NOMO-1 treated with dmso at 0.1 percent for 144 hours (cell line): ENCODE data around the gene ASIC1.
"Not testable (repeated sequence)": the region's sequence is repeated elsewhere in the genome, so short reads cannot be mapped to it uniquely, and the experiment has no call there.

Source experiments
- DNase-seq: peaks from one replicate; lab custom pipeline; 2025; ENCODE audit not compliant: unreplicated experiment; lab: John Stamatoyannopoulos, UW

ASIC1 gene

DNA sequence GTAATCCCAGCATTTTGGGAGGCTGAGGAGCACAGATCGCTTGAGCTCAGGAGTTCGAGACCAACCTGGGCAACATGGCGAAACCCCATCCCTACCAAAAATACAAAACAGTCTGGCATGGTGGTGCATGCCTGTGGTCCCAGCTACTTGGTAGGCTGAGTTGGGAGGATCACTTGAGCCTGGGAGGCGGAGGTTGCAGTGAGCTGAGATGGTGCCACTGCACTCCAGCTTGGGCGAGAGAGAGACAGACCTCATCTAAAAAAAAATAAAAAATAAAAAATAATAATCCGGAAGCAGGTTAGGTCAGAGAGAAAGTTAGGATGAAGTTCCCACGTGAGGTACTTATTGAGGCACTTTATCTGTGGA lies 27.0 kb downstream of the ASIC1 start:
- not testable (repeated sequence) for DNase-seq

DNA sequence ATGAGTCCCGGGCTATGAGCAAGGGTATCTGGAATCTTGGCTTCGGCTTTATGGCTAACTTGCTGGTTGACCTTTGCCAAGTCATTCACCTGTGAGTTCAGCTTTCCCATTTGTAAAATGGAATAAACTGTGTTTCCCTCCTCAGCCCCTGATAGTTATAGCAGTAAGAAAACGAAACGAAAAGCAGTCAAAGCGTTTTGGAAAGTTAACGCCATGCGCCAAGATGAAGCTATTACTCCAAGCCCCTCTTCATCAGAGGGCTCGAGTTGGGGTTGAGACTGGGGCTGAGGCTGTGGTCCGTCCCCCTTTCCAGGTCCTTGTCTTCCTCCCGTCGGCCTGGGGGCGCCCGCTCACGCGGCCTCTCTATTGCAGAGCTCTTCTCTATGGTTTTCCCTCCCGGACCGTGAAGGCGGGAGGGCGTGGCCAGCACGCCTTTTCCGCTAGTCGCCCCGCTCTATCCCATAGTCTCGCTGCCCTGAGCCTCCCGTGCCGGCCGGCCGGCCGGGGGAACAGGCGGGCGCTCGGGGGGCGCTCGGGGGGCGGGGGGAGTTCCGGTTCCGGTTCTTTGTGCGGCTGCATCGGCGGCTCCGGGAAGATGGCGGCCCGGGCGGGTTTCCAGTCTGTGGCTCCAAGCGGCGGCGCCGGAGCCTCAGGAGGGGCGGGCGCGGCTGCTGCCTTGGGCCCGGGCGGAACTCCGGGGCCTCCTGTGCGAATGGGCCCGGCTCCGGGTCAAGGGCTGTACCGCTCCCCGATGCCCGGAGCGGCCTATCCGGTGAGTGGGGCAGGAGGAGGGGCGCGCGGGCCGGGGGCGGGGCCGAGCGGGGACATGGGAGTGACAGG lies 27.6 kb downstream of the ASIC1 start, which contains the start of gene SMARCD1:
Gene SMARCD1 (plus strand): TSS at position 568 of the 840 bp plus-strand sequence. CDS start 28 bp downstream, at position 596.
- DNase-seq: peak; percentile 89

DNA sequence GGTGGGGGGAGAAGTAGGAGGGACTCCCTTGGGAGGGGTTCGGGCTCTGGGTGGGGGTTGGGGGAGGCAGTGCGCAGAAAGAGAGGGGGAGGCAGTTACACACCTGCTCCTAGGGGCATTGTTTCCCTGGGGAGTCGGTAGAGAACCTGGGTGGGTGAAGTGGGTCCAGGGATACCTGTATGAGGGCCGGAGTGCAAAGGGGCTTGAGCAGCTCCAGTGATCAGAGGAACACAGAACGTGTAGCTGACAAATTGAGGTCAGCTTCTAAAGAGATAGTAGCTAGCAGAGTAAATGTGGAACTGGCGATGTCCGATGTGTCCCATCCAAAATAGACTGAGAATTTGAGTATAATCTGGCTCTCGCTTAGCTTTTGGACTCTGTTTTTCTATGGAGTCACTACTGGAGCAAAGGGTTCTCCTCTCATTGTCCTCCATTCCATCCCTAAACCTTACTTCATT lies 28.2 kb downstream of the ASIC1 start:
- no peak for DNase-seq

DNA sequence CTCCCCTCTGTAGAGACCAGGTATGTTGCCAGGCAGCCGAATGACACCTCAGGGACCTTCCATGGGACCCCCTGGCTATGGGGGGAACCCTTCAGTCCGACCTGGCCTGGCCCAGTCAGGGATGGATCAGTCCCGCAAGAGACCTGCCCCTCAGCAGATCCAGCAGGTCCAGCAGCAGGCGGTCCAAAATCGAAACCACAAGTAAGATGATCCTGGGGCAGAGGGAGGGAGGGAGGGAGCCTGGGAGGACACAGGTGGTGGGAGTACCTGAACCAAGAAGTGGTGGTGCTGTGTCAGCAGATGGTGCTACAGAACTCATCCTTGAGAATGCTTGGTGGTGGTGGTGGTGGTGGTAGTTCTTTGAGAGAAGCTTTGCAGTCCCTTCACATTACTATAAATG lies 28.8 kb downstream of the ASIC1 start:
- no peak for DNase-seq

DNA sequence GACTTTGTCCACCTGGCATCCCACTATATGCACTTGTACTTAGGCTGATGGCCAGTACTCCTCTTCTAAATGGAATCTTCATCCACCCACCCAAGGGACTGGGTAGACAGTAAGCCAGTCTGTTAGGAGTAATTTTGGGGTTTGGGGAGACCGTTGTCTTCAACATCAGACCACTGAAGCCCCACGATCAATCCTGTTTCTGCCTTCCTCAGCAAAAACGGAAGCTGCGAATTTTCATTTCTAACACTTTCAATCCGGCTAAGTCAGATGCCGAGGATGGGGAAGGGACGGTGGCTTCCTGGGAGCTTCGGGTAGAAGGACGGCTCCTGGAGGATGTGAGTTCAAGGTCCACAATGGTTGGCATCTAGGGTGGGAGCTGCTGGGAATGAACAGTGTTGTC lies 29.8 kb downstream of the ASIC1 start:
- DNase-seq: no peak

DNA sequence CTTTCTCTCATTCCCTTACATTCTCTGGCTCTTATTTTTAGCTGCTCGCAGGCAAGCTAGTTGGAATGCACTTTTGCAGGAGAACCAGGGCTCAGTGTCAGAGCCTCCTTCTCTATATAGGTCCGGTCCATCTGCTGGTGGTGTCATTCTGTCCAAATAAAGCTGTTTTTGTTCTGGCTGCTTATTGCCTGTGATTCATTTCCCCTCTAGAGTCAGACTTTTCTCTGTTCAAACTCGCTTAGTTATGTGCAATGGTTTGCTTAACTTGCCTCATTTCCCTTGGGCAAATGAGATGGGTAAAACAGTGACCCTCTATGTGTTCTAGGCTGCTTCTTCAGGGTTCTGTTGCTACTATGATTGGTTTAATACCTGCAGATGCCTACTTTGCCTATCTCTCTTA lies 30.6 kb downstream of the ASIC1 start:
- DNase-seq: no peak

DNA sequence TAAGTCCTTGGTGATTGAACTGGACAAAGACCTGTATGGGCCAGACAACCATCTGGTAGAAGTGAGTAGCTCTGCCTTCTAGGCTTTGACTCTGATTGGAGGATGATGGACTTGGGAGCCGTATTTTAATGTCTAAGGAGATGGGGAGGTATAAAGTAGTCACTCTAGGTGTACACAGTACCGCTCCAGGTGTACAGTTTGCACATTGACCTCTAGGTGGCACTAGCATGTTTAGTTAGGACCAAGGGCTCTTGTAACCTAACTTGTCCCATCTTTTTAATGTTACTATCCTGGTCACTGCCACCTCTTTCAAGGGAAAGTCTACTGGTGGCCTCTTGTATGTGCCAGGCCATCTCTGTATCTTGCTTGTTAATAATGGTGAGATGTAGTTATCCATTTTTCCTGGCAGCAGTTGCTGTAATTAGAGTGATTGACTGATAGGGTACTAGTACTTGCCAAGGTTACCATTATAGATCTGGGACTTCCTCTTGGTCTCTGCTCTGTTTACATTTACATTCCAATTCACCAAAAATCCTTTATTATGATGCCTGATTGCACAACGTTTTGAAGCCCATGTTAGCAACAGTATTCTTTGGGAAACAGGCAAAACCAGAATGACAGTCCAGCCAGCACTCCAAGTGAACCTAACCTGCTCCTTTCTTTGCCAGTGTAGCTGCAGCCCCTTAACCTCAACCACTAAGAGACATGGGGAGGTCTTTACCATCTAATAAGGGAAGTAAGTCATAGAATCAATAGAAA lies 31.4 kb downstream of the ASIC1 start:
- DNase-seq: no peak

DNA sequence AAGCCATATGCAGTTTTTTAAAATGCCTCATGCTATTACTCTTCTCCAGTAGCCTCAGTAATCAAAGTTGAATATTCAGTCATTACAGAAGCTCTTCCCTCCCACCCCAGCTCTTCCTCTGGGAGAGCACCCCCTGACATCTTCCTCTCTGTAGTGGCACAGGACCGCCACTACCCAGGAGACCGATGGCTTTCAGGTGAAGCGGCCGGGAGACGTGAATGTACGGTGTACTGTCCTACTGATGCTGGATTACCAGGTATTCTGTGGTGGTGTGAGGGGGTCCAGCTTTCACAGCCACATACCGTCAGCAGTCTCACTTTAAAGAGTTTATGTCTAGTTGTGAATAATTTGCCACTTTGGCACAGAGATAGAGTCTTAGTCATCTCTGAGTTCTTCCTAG lies 32.3 kb downstream of the ASIC1 start:
- no peak for DNase-seq

DNA sequence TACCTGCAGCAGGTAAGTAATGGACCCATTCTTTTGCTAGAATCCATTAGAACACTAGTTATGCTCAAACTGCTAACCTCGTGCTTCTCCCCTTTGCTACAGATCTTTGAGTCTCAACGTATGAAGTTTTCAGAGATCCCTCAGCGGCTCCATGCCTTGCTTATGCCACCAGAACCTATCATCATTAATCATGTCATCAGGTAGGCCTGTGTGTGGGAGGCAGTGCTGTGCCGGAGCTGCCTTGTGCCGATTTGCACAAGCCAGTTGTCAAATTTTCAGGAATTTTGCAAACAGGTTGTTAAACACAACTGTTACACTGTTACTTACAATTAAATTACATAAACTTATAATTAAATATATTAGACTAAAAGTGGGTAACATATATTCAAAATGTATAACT lies 33.0 kb downstream of the ASIC1 start:
- DNase-seq: no peak

DNA sequence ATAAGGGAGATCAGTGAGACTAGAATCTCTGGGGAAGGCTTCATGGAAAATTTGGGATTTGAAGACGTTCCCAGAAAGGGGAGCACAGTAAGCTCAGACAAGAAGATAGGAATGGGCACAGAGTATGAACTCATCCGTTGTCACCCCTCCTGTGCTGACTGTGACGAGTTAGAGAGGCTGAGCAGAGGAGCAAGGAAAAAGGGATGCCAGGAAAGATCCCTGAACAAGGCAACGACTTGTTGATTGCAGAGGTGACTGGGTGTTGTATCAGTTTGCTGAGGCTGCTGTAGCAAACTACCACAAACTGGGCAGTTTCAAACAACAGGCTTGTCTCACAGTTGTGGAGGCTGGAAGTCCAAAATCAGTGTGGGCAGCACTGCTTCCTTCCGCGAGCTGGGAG lies 40.6 kb downstream of the ASIC1 start:
- DNase-seq: no peak

DNA sequence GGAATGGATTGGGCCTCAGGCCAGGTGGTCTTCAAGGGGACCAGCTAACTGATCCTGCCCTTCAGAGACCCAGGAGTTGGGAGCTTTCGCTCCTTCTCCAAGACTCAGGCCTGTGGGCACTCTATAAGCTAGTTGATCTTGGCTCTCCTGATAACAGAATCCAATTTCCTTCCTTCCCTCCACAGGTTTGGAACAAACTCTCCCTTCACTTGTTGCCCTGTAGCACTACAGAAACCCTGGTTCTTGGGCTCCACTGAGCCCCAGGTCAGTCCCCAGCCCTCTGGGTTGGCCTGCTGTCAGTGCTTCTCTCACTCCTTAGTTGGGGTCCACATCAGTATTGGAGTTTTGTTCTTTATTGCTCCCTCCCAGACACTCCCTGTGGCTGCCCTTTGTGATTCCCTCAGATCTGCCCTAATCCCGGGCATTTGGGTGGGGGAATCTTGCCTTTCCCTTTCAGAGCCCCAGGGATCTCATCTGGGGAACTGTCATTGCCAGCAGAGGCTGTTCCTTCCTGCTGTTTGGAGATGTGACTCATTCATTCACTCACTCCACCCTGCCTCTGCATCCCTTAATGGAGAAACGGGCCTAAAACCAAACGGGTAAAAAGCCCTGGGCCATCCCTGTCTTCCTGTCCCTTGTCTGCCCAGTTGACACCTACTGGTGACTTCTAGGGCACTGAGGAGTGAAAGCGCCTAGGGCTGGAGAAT lies 42.1 kb downstream of the ASIC1 start:
- DNase-seq: no peak

DNA sequence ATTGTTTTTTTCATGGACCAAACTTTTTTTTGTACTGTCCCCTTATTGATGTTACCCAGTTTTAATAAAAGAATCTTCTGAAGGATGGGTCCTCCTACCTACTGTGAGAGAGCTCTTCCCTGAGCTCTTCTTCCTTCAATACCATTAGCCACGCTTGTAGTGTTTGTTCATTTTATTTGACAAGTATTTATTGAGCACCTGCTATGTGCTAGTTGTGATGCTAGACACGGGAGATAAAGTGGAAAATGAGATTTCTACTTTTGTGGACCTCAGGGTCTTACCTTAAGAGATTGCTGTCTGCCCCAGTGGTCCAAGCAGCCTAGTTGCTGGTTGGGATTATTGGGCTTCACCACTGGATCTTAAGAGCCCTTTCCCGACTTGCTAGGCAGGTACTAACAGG lies 43.2 kb downstream of the ASIC1 start:
- DNase-seq: no peak

DNA sequence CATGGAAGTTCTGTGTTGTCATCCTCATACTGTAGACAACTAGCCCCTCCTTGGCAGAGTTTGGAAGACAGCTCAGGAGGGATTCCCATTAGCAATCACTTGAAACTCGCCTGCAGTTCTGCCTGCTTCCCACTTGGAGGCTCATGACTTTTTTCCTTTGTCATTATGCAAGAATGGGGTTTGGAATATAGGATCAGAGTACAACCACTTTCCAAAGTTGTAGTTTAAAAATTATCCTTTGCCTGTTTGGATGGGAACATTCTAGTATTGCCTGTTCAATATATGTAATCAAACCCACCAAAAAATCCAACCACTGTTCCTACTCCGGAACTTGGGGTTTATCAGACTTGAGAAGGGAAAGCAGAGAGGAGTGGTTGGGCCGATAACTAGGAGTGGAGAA lies 44.3 kb downstream of the ASIC1 start:
- DNase-seq: no peak

DNA sequence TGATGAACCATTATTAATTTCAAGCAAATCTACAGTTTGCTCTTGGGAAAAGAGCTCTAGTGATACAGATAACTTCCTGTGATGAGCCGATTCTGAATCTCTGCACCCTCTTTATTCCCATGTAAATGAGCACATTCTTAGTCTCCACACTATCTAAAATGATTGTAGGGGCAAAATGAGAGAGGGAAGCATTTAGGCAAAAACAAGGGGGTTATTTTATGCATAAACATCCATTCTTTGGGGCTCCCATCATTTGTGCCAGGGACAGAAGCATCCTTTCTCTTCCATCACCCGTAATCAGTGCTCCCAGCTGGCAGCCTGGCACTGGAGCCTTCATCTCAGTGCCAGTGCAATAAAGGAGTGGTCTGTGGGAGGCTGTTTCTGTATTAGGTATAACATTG lies 44.7 kb downstream of the ASIC1 start:
- no peak for DNase-seq

DNA sequence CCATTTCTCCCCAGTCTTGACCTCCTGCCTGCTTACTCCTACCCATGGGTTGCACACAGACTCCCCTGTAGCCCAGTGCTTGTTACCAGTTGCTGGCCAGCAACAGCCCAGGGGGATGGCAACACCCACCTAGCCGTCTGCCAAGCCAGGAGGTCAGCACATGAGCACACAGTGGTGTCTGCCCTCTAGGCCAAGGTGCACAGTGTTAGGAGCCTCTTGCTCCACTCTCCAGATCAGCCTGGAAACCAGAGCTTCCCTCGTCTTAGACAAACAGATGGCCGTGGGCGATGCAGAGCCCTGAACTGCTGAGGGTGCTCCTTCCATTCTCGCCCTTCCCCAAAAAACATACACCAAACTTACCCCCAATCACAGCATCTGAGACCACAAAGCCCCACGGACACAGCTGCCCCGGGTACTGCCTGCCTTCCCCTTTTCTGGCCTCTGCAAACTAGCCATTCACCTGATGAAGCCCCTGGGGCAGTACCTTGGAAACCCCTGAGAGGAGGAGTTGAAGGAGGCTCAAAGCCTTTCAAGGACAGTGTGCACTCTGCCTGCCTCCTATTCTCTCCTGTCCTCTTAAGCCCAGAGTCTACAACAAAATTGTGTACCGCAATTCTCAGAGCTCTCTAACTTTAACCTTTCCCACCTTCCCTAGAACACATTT lies 45.4 kb downstream of the ASIC1 start:
- DNase-seq: no peak

DNA sequence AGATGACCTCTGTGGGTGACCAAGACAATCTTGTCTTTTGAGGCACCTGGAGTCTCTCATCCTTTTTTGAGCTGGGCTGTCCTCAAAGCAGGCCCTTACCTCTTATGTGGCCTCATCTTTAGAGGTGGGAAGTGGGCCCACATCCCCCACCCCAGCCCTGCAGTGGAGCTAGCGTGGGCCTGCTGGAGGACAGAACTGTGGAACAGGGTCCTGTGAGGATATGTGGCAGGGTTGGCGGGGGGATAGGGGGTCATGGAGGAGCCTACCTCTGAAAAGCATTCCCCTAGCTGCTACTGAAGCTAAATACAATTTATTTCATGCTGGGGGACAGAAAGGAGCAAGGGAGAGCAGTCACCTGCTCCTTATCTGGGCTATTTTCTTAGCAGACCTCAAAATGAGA lies 46.0 kb downstream of the ASIC1 start:
- DNase-seq: no peak

DNA sequence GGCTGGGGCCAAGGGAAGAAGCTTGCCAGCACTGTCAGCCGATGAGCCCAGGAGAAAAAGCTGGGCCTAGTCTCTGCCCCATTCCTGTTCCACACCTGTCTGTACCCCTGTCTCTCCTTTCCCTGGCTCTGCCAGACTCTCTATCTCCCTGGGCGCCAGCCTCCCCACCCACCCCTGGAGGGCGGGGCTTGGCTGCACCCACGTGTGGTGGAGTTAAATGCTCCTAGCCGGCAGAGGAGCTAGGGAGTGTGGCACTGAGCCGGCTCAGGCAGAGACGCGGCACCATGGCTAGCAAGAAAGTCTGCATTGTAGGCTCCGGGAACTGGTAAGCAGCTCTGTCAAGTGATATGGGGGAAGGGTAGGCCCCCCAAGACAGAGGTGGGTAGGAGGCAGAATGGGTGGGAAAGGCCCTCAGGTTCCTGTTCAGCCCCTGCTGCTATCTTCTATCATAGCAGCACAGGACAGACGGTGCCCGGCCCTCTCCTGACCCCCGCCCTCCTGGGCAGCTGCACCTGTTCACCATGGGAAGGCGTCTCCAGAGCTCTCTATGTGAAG lies 46.4 kb downstream of the ASIC1 start, which contains the start of gene GPD1:
Gene GPD1 (plus strand): TSS at position 242 of the 555 bp plus-strand sequence. CDS start 43 bp downstream, at position 285.
- no peak for DNase-seq

DNA sequence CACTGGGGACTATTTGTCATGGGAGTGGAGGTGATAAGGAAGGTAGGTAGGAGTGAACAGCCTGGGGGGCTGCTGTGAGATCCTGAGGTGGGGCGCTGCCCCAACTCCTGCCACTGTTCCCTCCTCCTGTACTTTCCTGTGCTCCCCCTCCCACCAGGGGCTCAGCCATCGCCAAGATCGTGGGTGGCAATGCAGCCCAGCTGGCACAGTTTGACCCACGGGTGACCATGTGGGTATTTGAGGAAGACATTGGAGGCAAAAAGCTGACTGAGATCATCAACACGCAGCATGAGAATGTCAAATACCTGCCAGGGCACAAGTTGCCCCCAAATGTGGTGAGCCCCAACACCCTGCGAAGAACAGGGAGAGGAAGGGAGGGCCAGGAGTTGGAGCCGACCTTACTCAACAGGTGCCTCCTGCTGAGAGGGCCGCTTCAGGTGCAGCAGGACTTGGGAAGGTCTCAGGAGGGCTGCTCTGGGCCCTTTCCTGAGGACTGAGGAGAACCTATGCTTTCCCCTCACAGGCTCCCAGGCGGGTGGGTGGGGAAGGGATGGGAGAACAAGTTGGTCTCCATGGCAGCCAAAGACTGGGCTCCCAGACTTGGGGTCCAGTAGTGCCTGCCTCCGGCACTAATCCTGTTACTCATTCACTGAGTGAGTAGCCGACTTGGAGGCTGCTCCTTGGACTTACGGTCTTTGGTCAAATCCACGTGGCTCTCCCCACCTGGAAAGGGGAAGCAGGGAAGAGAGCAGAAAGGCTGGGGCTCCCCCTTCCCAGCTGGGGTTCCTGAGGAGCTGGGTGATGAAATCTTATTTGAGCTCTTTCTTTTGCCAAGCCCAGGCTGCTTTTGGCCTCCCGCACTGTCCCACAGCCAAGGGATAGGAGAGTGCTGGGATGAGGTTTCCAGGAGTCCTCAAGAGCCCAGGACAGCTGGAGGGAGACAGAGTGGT lies 47.3 kb downstream of the ASIC1 start:
- DNase-seq: no peak

DNA sequence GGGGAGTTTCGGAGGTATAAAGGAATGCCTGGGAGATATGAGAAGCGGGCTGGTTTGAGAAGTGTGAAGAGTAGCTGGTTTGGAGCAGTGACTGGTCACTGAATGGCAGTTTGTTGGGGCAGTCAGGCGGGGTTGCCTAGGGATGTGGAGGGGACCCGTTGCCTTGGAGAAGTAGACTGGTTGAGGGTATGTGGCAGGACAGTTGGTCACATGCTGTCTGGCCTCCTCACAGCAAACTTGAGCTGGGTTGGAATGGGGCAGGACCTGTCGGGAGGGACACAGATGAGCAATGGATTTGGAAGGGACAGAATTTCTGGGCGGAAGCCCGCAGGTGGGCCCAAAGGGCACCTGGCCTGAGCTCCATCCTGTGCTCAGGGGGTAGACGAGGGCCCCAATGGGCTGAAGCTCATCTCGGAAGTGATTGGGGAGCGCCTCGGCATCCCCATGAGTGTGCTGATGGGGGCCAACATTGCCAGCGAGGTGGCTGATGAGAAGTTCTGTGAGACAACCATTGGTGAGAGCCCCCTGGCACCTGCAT lies 48.6 kb downstream of the ASIC1 start:
- DNase-seq: no peak
